ENCODE data around the gene TUSC2.
A peak's percentile ranks its signal among the peaks of the same experiment; 100 is the strongest.

TUSC2 gene, protein sequence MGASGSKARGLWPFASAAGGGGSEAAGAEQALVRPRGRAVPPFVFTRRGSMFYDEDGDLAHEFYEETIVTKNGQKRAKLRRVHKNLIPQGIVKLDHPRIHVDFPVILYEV

DNA sequence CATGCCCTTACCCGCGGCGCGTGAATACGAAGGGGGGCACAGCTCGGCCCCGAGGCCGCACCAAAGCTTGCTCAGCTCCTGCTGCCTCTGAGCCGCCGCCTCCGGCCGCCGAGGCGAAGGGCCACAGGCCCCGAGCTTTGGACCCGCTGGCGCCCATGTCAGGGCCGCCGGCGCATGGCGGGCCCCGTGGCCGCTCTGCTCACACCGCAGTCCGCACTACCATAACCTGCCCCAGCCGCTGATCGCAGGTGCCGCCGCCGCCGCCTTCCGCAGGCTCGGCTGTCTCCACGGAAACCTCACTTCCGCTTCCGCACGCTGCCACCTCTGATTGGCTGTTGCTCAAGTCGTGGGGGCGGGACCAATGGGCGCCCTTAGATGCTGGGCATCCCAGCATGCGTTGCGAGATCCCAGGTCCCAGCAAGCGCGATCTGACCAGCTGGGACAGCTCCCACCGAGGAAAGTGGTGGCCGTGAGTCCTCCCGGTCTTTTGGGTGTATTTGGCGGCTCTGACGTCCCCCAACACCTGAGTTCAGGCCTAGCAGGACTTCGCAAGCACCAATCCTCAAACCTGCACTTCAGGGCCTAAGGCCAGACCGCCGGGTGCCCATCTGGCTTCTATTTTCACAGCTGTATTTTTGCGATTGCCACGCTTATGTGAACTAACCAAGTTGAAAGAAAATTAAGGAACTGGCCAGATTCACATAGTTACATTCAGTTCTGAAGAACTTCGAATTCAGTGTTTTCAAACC is at the start of gene TUSC2:
TUSC2 (minus strand) TSS at position 281 of the 749 bp plus-strand sequence; CDS start at position 157, 124 bp downstream.
- peak; percentile 91 for DNase-seq

DNA sequence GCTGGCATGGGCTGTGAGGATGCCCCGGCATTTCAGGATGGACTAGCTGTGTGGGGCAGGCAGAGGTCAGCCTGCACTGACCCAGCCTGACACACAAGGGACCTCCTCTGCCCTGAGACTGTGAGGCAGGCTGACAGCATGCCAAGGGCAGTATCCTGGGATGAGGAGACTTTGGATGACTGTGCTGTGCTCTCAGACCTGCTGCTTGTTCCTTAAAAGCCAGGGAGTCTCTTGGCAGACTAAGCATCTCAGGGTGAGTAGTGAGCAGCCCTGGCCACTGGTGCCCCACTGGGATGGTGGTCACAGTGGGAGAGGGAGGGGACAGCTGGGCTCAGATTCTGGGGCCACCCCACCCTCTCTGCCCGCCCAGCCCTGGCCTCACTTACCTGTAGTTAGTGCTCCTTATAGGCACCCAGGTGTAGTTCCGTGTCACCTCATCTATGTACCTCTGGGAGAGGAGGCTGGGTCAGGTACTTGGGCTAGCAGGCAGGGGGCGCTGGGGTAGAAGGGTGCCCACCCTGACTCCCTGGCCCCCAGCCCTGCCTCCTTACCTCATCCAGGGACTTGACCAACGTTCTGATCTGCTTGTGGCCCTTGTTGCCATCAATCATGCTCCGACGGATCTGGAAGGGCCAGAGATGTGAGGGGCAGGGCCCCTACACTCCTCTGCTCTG is 47.4 kb upstream of the TUSC2 start:
- no peak for DNase-seq

DNA sequence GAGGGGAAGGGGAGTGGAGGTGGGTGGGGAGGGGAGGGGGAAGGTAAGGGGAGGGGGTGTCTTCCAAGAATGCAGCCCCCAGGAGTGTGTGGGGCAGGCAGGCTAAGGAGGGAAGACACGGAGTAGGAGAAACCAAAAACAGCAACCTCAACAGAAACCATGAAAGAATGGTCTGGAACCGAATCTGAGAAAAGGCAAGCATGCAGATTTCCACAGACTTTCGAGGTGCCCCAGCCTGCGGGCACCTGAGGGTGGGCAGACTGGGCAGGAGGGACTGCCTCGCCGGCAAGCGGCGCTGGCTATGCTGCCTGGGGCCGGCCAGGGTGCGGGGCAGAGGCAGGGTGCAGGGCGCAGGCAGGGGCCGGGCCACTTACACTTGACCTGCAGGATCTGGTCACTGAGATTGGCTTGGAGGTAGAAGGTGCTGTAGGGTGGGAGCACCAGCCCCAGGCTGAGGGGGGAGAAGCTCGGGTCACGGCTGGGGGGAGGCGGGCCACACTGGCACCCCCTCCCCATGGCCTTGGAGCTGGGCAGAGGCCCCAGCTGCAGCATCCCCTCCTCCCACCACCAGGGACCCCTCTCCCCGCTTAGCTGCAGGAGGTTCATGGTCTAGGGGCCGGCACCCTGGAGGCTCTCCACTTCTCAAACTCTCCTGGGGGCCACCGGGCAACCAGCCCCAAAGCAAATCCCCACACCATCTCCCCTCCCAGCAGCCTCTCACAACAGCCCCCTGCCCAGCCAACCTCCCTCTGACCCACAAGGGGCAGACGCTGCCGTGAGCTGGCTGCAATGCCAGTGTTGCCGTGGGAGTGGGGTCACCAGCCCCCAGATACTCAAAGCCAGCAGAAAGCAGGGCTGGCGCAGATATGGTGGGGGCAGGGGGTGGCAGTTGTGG is 46.6 kb upstream of the TUSC2 start:
- DNase-seq, result no peak

DNA sequence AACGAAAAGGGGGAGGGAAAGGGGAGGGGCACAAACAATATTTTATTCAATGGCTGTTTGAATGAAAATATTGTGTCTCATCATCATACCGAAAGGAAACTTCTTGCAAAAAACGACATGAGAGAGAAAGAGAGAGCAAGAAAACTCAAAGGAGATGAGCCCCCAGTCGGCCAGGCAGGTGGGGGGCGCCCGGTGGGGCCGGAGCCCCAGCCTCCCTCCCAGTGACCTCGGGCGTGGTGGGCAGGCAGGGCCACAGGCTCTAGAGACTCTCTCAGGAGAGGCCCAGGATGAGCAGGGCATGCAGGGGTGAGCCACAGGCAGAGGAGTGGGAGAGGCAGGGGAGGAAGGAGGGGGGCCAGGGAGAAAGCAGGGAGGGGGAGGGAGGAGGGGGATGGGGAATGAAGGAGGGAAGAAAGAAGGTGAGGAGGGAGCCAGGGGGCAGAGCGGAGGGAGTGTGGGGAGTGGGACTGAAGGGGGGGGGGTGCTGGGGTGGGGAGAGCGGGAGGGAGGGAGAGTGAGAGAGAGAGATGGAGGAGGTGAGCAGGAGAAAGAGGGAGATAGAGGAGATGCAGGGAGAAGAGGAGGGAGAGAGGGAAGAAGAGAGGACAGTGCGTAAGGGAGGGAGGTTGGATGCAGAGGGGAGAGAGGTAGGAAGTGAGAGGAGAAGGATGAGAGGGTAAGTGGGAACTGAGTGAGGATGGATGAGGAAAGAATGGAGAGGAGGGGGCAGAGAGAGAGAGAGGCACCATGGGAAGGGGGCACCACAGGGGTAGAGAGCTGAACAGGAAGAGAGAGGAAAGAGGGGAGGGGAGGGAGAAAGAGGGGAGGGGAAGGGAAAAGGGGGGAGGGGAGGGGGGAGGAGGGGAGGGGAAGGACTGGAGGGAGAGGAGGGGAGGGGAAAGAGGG is 45.4 kb upstream of the TUSC2 start:
- no peak for DNase-seq

DNA sequence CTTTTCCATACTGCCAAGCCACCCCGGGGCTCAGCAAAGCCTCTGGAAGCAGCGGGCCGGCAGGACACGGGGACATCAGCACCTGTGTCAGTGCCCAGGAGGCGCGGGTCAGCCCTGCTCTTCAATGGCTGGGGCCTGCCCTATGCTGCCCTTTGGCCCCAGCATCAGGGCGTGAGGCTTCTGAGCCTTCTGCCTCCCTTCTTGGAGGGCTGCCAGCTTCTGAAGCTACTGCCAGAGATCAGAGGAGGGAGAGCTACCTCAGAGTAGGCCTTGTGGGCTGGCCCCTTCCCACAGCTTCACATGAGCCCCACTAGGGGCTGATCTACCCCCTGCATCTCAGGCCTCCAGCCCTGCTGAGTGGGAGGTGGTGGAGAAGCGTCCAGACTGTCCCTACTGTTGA is 44.3 kb upstream of the TUSC2 start:
- DNase-seq, result peak; percentile 17

DNA sequence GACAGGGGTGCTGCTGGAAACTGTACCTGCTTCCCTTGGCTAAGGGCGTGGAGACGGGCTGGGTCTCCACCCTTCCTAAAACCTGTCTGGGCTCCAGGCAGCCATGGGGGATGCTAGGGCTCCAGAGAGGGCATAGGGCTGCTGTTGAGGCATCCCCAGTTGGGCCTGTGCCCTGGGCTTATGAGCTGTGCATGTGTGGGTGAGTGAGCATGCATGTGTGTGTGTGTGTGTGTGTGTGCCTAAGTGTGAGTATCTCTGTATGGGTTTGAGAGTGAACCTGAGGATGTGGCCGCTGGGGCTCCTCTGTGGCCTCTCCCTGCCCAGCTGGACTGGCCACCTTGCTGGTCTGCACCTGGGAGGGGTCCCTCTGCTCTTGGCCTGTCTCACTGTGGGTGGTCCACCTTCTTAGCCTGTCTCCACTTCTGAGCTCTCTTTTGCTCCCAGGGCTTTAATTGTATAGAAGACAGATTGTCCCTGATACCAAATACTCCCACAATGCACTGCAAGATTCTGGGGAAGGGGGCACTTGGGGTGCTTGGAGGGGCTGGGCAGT is 43.2 kb upstream of the TUSC2 start:
- DNase-seq, result no peak

DNA sequence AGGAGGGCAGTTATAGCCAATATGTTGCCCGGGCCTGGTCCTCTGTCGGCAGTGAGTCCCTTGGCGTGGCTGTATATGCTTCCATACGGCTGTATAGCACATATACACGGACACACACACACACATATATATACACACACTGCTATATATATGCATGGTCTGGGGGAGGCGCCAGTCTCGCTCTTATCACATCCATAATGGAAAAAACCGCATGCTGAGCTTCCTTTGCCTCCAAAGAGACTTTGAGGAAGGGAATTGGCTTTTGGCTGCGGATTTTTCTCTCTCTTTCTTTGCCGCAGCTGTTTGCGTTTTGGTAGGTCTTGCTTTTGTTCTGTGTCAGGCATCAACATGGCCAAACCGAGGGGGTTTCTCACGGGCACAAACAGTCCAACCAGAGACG is 42.6 kb upstream of the TUSC2 start:
- no peak for DNase-seq

DNA sequence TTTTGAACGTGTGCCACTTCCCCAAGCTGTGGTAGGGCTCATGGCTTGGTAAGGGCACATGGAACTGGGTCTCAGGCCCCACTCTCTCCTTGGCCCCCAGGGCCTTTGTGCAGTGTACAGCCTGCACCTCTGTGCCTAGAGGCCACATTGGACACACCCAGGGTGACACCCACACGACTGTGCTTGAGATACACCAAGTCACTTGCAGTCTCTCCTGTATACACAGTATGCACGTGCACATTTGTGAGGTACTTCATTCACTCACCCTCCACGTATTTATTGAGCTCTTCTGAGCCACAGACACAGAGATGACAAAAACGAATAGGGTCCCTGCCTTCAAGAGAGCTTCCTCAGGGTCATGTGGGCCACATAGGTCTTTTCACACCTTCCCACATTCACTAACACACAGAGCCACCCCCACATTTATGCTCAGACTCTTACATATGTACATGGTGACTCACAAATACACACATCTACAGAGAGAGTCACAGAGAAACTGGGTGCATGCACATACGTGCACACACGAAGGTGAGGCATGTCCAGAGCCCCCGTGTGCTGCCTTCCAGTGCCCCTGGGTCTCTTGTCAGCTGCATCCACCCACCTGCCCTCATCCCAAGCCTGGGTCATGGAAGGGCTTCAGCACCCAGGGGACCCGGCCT is 41.1 kb upstream of the TUSC2 start:
- DNase-seq, result no peak

DNA sequence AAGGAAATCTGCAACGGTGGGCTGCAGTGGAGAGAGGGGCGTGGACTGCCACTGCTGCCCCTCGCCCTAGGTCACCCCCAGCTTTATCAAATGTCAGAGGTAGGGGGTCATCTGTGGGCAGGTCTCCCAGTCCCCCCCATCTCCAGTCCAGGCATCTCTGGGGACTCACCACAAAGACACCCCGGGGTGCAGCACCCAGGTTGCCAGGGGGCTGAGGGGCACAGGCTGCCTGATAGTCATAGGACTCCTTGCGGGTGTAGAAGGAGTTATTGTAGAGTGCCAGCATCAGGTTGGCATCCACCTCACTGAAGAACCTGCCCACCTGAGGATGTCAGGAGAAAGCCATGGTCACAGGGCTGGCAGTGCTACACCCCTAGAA is 37.8 kb upstream of the TUSC2 start:
- DNase-seq, result no peak

DNA sequence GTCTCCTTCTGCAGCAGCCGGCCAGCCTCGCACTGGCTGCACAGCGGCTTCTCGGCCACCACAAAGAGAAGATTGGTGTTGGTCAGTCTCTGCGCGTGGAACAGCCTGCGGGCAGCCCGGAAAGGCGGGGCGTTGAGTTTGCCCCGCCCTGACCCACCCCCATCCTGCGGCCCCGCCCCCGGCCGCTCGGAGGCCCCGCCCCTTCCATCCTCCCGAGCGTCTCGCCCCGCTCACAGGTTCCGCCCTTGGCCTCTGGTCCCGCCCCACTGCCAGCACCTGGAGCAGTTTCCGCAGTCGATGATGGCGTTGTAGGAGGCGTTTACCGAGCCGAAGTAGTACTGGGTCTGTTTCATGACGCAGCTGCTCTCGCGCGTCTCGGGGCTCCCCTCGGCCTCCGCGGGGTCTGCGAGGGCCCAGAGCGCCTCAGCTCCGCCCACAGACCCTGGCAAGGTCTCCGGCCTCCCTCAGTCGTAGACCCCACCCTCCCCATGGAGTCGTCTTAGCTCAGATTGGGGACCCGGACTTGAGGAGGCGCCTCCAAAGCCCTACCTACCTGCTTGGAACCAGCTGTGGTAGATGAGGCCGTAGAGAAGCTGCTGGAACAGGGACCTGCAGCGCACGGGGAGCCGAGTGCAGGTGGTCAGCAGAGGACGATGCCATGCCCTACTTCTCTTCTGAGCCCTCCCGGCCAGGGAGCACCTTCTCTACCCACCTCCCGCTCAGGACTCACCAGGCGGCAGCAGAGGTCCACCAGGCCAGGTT is 37.2 kb upstream of the TUSC2 start:
- no peak for DNase-seq

DNA sequence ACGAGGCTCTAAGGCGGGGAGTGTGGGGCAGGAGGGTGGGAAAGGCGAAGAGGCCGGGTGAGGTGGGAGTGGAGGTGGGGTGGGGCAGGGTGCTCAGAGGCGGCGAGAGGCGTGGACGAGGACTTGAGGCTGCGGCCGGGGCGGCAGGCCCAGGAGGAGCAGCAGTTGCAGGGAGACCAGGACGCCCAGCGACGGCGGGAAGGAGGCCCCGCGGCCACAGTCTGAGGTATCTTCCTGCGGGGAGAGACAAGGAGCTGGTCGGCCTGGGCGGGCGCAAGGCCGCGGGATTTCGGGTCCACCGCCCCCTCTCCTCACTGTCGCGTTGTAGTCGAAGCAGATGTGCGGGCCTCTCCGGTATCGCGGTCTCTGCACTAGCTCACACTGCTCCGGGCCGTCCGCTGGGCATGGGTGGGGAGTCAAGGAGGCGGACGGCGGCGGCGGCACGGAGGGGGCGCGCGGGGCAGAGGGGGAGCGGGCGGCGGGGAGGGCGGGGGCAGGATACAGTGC is 36.6 kb upstream of the TUSC2 start:
- no peak for DNase-seq

DNA sequence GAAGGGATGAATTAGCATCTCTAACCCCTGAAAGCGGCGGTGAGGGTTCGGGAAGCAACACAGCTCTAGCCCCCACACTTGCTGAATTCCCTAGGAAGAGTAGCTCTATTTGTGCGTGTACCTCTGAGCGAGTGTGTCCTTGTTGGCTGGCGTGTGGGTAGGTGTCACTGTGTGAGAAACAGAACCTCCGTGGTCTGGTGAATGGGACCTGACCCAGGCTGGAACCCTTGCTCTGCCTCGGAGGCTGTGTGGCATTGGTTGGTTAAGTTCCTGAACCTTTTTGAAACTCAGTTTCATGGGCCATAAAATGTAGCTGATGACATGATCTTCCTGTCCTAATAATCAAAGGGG is 31.7 kb upstream of the TUSC2 start:
- DNase-seq, result no peak

DNA sequence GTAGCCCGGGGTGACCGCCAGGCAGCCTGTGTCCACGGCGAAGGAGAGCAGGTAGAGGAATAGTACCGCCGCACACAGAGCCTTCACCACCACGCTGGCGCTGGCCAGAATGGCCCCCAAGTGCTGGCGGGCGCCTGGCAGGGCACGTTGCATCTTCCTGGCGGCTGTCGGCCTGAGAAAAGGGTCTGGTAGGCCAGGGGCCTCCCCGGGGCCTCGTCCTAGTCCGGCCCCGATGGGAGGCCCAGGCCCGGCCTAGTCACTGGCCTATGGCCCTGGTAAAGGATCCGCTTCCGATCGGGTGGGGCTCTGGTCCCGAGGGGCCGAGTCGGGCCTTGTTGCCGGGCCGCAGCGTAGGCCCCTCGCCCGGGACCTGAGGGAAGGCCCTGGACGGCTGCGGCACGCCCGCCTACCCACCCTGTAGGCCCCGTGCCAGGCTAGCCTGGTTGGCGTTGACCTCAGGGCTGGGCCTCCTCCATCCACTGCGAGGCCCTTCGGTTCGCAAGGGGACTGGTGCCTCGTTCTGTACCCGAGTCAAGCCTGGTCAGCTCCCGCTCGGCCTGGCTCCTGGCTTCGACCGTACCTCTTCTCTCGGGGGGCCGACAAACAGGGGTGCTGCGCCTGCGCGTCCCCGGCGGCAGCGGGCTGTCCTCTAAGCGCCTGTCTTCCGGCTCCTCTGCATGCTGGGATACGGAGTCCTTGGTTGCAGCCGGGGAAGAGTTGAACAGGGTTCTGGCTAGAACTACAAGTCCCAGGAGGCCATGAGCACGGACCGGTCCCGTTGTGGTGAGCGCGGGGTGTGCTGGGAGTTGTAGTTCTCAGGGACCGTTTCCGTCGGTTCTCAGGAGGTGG is 31.1 kb upstream of the TUSC2 start, which contains the start of gene TMEM115:
TMEM115 (minus strand) TSS at position 611 of the 849 bp plus-strand sequence; CDS start at position 153, 458 bp downstream.
- peak; percentile 95 for DNase-seq

DNA sequence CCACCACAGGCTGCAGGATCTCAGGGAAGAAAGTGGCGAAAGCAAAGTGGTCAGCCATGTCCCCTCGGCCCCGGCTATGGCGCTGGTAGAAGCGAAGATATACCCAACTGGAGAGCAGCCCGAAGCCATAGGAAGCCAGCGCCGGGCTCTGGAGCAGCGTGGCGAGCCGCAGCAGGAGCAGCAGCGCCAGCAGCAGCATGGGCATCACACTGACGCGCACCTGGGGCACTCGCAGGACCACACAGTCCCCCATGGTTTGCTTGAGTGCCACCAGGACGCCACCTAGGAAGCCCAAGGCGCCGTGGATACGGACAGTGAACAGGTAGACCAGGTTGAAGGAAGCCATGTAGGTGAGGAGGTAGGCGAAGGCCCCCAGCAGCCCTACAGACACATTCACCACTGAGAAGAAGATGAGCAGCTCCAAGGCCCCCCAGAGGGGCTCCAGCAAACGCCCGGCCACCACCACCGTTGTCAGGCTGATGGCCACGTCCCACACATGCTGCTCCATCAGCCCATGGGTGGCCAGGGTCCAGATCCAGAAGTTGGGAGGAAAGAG is 30.4 kb upstream of the TUSC2 start:
- no peak for DNase-seq

DNA sequence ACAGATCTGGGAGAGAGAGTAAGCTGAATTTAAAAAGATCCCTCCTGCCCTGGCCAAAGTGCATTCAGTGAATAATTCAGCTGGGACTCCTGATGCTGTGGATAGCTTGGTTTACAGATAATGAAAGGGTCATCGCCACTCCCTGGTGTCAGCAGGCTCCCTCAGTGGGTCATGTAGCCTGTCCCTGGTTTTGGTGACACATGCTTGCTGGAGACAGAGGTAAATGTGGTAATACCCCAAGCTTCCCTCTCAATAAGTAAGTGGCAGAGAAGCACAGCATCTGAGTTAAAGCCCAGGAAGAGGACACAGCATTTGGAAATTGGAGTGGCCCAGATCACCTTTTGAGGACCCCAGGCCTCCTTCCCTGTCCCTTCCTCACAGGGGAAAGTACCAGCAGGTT is 29.5 kb upstream of the TUSC2 start:
- no peak for DNase-seq

DNA sequence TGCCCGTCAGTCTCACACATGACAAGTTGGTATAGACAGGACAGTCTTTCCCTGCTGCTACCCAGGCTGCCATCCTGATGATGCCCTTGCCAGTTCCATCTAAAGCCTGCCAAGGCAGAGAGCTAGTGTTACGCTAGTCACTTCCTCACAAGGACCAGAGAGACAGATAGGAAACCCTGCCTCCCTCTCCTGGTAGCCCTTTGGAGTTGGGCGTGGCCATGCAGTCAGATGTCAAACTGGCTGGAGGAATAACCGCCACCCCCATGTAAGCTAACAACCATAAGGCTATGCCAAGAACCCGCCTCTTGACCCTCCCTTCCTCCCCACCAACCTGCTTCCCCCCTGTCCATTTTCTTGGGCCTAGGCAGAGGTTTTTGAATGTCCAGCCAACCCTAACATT is 28.5 kb upstream of the TUSC2 start:
- no peak for DNase-seq

DNA sequence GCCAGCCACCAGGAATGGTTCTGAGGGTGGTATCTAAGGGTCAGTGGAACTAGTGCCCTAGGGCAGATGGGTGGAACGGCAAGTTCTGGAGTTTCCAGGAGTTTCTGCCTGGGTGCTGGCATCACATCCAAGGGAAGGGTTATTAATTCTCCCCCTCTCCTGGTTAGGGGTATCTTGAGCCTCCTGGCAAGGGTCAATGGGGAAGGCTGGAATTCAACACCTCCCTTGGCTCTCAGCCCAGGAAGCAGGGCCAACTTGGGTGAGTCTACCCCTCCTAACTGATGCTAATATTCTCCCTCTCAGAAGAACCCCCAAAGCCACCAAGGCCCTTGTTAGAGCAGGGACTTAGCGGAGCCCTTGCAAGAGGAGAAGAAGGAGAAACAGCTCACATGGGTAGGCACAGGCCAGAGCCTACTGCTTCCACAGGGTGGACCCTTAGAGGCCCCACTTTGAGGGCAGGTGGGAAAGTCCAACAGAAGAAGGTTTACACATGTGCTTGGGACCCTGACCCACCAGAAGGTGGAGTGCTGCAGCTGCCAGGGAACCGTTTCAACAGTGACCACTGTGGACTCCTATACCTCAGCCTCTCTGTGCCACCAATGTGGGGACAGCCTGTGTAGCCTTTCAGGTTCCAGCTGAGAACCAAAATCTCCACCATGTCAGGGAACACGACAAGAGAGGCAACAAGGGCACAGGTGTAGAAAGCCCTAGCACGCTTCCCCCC is 28.0 kb upstream of the TUSC2 start:
- DNase-seq, result no peak

DNA sequence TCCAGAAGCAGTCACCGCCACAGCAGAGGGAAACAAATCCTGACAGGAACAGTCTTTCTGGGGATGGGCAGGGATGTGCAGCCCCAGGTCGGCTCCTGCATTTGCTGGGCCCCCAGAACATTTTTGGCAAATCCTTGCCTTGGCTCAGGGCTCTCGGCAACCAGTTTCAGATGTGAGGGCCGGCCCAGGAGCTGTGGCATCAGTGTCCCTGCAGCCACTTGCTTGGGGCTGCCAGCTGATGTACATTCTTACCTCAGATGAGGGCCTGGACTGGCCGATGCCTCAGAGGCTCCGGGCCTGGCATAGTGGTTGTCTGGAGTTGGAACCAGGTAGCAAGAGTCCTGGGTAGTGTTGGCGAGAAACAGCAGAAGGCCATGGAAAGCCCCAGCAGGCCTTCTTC is 26.8 kb upstream of the TUSC2 start:
- no peak for DNase-seq

Measured in GDM1 (cell line).